Measurements from ENCODE around the gene PCNX3.

The PCNX3 gene

DNA sequence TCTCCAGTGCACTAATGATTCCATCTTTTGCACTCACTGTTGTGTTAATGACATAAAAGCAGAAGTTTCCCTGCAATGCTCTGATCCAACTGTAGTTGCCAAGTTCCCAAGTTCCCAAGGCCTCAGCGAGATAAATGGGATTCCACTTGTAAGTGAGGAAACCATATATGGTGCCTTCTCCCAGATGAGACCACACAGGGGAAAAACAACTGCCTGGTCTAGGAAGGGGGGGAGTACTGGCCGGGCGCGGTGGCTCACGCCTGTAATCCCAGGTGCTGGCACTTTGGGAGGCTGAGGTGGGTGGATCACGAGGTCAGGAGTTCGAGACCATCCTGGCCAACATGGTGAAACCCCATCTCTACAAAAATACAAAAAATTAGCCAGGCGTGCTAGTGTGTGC, 70.4 kb downstream of the PCNX3 start:
- no peak for DNase-seq (ENCODE audit: extremely low read depth in 1 of 2, low read depth in 1 of 2)
